ENCODE measurements around the gene SIGLECL1. TPM values are rescaled to one million over a fixed set of nuclear protein-coding genes. Genes with fewer than 3 reads are reported as not detected.

Gene SIGLECL1
- total RNA-seq, 1 donor from 2014 or later: not detected

DNA sequence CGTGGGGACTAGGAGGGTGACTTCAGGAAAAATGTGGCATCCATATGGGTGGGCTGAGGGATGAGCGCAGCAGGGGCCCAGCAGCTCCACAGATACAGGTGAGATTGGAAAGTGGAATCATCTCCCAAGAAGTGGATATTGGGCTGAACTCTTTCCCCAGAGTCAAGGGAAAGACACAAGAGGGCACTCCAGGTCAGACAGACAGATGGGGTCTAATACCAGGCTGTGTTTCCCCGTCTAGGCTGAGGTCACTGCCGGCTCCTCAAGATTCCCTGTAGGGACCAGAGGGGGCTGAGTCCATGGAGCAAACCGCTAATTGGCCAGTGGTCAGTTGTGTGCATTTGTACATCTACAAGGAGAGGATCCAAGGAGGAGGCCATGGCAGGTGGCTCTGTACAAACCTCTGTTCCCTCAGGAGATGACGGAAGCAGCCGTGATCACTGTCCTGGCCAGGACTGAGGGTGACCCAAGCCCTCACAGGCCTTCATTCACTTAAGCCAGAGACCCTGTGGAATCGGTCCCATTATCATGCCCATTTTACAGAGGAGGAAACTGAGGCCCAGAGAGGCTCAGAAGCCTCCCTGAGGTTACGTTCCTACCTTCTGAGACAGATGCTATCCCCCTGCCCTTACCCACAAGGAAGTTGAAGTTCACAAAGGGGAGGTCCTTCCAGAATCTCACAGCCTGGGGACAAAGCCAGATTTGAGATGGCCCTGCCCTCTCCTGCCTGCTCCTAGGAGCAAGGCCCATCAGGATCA is 45.6 kb downstream of the SIGLECL1 start:
- ATAC-seq: no peak

DNA sequence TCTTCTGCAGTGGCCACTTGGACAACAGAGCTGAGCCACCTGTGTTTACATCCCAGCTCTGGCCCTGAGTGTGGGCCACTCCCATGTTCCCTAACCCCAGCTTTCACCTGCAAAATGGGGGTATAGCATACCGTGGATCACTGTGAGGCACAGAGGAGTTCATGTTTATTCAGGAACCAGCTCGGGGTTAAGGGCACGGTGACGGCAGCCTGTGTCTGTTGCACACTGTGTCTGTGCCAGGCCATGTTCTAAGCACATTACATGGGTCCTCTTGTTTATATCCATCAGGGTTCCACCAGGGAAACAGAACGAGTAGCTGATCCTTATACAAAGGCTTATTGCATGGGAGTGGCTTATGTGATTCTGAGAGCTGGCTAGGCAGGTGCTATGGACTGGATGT is 46.5 kb downstream of the SIGLECL1 start:
- no peak for ATAC-seq

- ATAC-seq: no peak
These were observed 50.4 kb downstream of the SIGLECL1 start for GRCh38 chr19:51301266-51301665.

DNA sequence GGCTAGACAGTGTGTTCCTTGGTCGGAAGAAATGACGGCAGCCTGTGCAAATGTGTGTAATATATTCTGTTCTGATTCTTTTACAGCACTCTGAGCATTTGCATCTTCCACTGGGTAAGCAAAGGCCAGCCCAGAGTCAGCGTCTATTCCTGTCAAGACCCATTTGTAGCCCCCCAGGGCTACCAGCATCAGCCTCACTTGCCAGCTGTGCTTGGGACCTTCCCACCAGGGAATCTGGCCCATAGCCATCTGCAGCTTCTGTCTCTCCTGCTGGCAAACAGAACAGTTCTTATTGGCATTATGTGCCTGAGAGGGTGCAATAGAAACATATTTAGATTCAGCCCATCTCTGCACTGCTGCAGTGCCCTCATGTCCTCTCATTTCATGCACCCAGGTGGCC is 54.6 kb downstream of the SIGLECL1 start:
- no peak for ATAC-seq

DNA sequence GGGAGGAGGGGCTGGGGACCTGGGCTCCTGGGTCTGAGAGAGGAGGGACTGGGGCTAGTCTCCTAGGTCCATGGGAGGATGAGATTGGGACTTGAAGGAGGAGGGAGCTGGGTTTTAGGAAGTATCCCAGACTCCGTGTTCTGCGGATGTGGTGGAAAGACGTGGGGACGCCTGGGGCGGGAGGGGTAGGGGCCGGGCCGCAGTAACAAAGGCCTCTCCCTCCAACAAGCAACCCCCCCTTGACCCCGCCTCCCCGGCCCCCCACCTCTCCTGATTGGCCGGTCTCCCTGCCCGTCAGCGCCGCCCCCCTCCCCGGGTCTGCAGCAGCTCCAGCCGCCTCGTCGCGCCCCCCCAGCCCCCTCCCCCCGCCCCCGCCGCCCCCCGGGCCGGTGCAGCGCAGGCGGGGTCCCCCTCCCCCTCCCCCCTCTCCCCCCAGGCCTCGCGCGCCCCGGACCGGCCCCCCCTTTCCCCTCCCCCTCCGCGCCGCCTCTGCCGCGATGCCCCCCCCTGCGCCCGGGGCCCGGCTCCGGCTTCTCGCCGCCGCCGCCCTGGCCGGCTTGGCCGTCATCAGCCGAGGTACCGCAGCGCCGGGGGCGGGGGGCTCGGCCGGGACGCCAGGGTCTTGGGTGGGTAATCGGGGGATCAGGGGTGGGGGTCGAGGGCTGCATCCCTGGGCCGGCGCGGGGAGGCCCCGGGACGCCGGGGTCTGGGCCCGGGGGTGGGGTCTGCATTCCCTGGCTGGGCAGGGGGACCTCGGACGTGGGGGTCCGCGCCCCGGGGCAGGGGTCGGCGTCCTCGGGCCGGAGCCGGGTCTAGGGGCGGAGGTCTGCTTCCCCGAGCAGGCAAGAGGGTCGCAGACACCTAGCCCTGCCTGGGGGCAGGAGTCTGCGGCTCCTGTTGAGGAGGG is 60.7 kb downstream of the SIGLECL1 start, which contains the start of gene IGLON5:
Gene IGLON5, plus strand, starts transcription at position 294 of the 907 bp plus-strand sequence. Its CDS starts 204 bp downstream, at position 498.
- peak; percentile 14 for ATAC-seq

DNA sequence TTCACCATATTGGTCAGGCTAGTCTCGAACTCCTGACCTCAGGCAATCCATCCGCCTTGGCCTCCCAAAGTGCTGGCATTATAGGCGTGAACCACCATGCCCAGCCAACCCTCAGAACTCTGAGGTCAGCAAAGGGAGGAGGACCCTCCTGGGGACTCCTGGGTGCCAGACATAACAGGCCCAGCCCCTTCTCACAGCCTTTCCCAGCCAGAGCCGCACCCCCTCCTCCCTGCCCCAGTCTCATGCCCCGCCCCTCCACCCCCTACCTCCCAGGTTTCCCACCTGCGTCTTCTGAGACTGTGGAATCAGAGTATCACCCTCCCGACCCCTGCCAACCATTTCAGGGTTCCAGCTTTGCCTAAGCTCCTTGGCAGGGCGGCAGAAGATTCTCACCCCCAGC is 65.8 kb downstream of the SIGLECL1 start:
- ATAC-seq: no peak

DNA sequence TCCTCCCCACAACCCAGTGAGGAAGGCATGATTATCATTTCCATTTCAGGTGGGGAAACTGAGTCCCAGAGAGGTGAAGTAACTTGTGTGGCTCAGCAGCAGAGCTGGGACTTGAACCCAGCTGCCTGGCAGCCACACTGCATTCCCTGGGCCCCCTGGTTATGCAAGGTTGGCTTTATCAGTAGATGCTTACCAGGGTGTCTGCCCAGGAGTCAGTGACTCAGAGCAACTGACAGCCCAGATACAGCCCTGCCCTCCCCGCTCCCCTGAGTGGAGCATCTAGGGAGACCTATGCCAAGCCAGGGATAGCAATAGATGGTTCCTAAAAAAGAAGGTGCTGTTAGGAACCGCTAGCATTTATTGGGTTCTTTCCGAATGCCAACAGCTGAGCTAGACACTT is 66.5 kb downstream of the SIGLECL1 start:
- ATAC-seq: no peak

GRCh38 chr19:51317968-51318367 is 67.1 kb downstream of the SIGLECL1 start:
- no peak for ATAC-seq

Other genes with a start within 250 kb of the SIGLECL1 start
- gene KLK8, start 249.5 kb upstream of the SIGLECL1 start, total RNA-seq: 418 TPM
- 225 TPM for gene KLK10, start 231.4 kb upstream of the SIGLECL1 start, total RNA-seq
- gene KLK11, start 224.5 kb upstream of the SIGLECL1 start, total RNA-seq: 209 TPM
- gene KLK12, start 216.1 kb upstream of the SIGLECL1 start, total RNA-seq: 153 TPM
- 1,054 TPM for gene KLK13, start 186.0 kb upstream of the SIGLECL1 start, total RNA-seq
- 0.68 TPM for gene KLK14, start 168.2 kb upstream of the SIGLECL1 start, total RNA-seq
- 5.3 TPM for gene CTU1, start 142.7 kb upstream of the SIGLECL1 start, total RNA-seq
- gene SIGLEC9, start 126.2 kb upstream of the SIGLECL1 start, total RNA-seq: 0.48 TPM
- gene SIGLEC7, start 108.8 kb upstream of the SIGLECL1 start, total RNA-seq: 0.44 TPM
- 0.40 TPM for gene CD33, start 26.0 kb upstream of the SIGLECL1 start, total RNA-seq
- gene IGLON5, start 60.6 kb downstream of the SIGLECL1 start, total RNA-seq: not detected
- 103 TPM for gene VSIG10L, start 91.1 kb downstream of the SIGLECL1 start, total RNA-seq
- 142 TPM for gene ETFB, start 115.3 kb downstream of the SIGLECL1 start, total RNA-seq
- 1.1 TPM for gene CLDND2, start 117.9 kb downstream of the SIGLECL1 start, total RNA-seq
- not detected for gene NKG7, start 121.6 kb downstream of the SIGLECL1 start, total RNA-seq
- gene LIM2, start 136.9 kb downstream of the SIGLECL1 start, total RNA-seq: not detected
- gene C19orf84, start 139.5 kb downstream of the SIGLECL1 start, total RNA-seq: not detected
- 2.0 TPM for gene SIGLEC10, start 166.6 kb downstream of the SIGLECL1 start, total RNA-seq
- gene SIGLEC8, start 207.4 kb downstream of the SIGLECL1 start, total RNA-seq: not detected
- gene CEACAM18, start 227.5 kb downstream of the SIGLECL1 start, total RNA-seq: not detected